ENCODE measurements around the gene C4orf50.

GRCh38 chr4:5877392-5877791 lies 140.8 kb downstream of the C4orf50 start:
- TF ChIP-seq SIN3A (IDR thresholded peaks at IDR 0.05; ENCODE audit: borderline replicate concordance, insufficient read depth, low read length): no peak
- TF ChIP-seq POLR2AphosphoS5 (IDR thresholded peaks at IDR 0.05; ENCODE audit: low read depth, low read length): no peak

Measured in PFSK-1 (cell line).